ENCODE data around the gene TTN.
A peak's percentile ranks its signal among the peaks of the same experiment; 100 is the strongest.

- TF ChIP-seq EZH2 (IDR thresholded peaks at IDR 0.05; ENCODE audit: insufficient read depth, low read length) (no peak), CTCF (IDR thresholded peaks at IDR 0.05; ENCODE audit: insufficient read depth, low read depth, low read length) (peak; percentile 80)
These were observed 45.4 kb downstream of the TTN start for GRCh38 chr2:178761759-178762371.
